Esophagus squamous epithelium (tissue), 5 donors: Measurements from ENCODE around the gene CSGALNACT2. TPM values are rescaled to one million over a fixed set of nuclear protein-coding genes. Genes with fewer than 3 reads are reported as not detected.
A peak's percentile ranks its signal among the peaks of the same experiment; 100 is the strongest.

Experiments used
- DNase-seq: peaks from one replicate; lab custom pipeline; 2025; lab: John Stamatoyannopoulos, UW
- H3K27ac ChIP-seq, 4 donors: fragments of 200-600 bp; sonication (generic); one replicate each; pipeline ENCODE4 v1.5.1; 2016 to 2019; ENCODE audit warnings: mild to moderate bottlenecking in 1 of 4
- H3K27me3 ChIP-seq, 4 donors: fragments of 200-600 bp; sonication (generic); 1 replicate in 3 of 4; 2 replicates in 1 of 4; pipeline versions ENCODE4 v1.5.1 to v1.6.0; 2017 to 2021; ENCODE audit warnings: antibody characterized with exemption in 1 of 4
- H3K36me3 ChIP-seq, 3 donors: fragments of 200-600 bp; sonication (generic); one replicate each; pipeline ENCODE4 v1.5.1; 2016 to 2019
- H3K4me1 ChIP-seq, 3 donors: fragments of 200-600 bp; sonication (generic); one replicate each; pipeline ENCODE4 v1.5.1; 2017 to 2019
- H3K4me3 ChIP-seq, 4 donors: fragments of 200-600 bp; sonication (generic); 1 replicate in 3 of 4; 2 replicates in 1 of 4; pipeline ENCODE4 v1.5.1; 2016 to 2019; ENCODE audit warnings: mild to moderate bottlenecking in 2 of 4, moderate library complexity in 1 of 4
- H3K9me3 ChIP-seq, 3 donors: fragments of 200-600 bp; sonication (generic); one replicate each; pipeline ENCODE4 v1.5.1; 2016 to 2019
- POLR2A ChIP-seq, 4 donors: fragments of 450-650 bp; IDR thresholded peaks; one replicate each; pipeline ENCODE4 v1.6.1; 2017; ENCODE audit warnings: antibody characterized with exemption in 4 of 4, mild to moderate bottlenecking in 4 of 4, moderate library complexity in 3 of 4
- WGBS, 2 donors: methylation state at CpG; one replicate each; pipeline ENCODE4 v1.1.5; 2018; 5-methylcytosine and 5-hydroxymethylcytosine counted together
- intact Hi-C: fragments of 100-400 bp; cut with DNase I; formaldehyde crosslinking; loops from one replicate; pipeline ENCODE4 v1.15.0; 2022
- total RNA-seq, 4 donors: library from RNA; depleted of rRNA; stranded (reverse); fragments of >200 nt; gene quantifications; one replicate each; pipeline ENCODE4 v1.1.0, GENCODE V29; 2016
- TF ChIP-seq, protein P1 (sequence below), 6 experiments: fragments of 450-650 bp in 4 of 6; fragments of 200-600 bp in 2 of 6; sonication (generic) in 2 of 6; IDR thresholded peaks; one replicate each; pipeline ENCODE4 v1.5.1; 2016 to 2019; ENCODE audit warnings: antibody characterized with exemption in 6 of 6, mild to moderate bottlenecking in 4 of 6, moderate library complexity in 4 of 6
- donor health status: DM: yes; HTN: yes; CAD: no.

Gene CSGALNACT2
- total RNA-seq, 4 donors from 2014 or later, result 2.8 to 18.5 (median 6.8) TPM

DNA sequence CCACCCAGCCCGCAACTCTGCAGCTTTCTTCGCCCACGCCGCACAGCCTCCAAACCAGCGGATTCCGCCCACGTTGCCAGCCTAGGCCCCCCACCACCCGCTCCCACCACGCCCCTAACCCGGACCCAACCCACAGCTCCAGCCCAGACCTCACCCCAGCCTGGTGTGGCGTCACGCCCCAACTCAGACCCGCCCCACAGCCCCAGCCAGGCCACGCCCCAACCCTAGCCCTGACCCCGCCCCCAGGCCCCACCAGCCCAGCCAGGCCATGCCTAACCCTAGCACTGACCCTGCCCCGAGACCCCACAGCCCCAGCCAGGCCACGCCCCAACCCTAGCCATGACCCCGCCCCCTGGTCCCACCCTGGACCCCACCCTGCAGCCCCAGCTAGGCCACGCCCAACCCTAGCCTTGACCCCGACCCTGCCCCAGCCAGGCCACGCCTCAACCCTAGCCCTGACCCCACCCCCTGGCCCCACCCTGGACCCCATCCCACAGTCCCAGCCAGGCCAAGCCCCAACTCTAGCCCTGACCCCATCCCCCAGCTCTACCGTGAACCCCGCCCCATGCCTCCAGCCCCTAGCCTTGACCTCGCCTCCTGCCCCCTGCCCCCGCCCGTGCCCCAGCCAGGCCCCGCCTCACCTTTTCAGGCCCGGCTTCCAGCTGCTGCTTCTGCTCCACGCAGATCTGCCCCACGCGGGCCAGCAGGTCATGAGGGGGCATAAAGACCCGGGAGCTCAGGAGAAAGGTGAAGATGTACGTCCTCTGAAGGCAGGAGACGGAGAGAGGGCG lies 64.6 kb downstream of the CSGALNACT2 start:
- H3K9me3 ChIP-seq, result no peaks in the 10 kb centered on the region
- H3K4me1 ChIP-seq, result peaks cover 10 to 27% (median 13%) of the 10 kb centered on the region in 3 donors
- H3K27me3 ChIP-seq, result no peaks in the 10 kb centered on the region
- intact Hi-C loops, result no loop called here
- no peak for TF ChIP-seq POLR2A (IDR thresholded peaks at IDR 0.05)
- TF ChIP-seq, protein P1, sequence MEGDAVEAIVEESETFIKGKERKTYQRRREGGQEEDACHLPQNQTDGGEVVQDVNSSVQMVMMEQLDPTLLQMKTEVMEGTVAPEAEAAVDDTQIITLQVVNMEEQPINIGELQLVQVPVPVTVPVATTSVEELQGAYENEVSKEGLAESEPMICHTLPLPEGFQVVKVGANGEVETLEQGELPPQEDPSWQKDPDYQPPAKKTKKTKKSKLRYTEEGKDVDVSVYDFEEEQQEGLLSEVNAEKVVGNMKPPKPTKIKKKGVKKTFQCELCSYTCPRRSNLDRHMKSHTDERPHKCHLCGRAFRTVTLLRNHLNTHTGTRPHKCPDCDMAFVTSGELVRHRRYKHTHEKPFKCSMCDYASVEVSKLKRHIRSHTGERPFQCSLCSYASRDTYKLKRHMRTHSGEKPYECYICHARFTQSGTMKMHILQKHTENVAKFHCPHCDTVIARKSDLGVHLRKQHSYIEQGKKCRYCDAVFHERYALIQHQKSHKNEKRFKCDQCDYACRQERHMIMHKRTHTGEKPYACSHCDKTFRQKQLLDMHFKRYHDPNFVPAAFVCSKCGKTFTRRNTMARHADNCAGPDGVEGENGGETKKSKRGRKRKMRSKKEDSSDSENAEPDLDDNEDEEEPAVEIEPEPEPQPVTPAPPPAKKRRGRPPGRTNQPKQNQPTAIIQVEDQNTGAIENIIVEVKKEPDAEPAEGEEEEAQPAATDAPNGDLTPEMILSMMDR (IDR thresholded peaks at IDR 0.05), result no peak
- no peak for DNase-seq
- H3K36me3 ChIP-seq, result no peaks in the 10 kb centered on the region
- 9% methylated on average over 14 of the region's 35 CpGs; no CpG with 5 or more reads in 1 of the 2 donors for WGBS, 2 donors
- no peak overlapping the region for H3K27ac ChIP-seq
- peak overlapping the region; percentile 9 to 69 (median 46) for H3K4me3 ChIP-seq

DNA sequence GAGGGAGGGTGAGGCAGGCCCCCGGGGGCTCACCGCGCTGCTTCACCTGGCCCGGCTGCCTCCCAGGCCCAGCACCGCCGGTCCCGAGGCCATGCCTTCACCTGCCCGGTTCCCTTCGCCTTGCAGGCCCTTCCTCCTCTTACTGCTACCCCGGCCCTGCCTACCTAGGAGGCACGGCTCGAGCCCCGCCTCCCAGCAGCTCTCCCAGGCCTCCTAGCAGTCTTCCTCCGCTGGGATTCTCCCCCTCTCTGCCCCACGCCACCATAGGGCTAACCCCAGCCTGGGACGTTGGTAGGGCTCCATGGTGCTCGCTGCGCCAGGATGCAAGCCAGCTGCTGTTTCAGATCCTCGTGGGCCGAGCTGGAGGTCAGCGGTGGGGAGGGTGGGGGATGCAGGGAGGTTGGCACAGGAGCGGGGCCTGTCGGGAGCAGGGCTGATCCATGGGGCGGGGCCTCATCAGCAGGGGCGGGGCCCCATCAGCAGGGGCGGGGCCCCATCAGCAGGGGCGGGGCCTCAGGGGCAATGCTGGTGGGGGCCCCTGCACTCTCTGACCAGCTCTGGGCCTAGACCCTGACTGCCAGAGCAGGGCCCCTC lies 65.3 kb downstream of the CSGALNACT2 start:
- Histone ChIP-seq H3K4me1 (peaks cover 10 to 27% (median 13%) of the 10 kb centered on the region in 3 donors), H3K27ac (no peak overlapping the region), H3K36me3 (no peaks in the 10 kb centered on the region), H3K27me3 (no peaks in the 10 kb centered on the region), H3K4me3 (peak overlapping the region; percentile 4 to 69 (median 31)), H3K9me3 (no peaks in the 10 kb centered on the region)
- no peak for TF ChIP-seq POLR2A (IDR thresholded peaks at IDR 0.05)
- TF ChIP-seq, protein P1 (IDR thresholded peaks at IDR 0.05), result no peak
- 41 to 60% methylated on average over 1 to 14 of the region's 27 CpGs for WGBS, 2 donors
- intact Hi-C loops, result no loop called here
- no peak for DNase-seq

DNA sequence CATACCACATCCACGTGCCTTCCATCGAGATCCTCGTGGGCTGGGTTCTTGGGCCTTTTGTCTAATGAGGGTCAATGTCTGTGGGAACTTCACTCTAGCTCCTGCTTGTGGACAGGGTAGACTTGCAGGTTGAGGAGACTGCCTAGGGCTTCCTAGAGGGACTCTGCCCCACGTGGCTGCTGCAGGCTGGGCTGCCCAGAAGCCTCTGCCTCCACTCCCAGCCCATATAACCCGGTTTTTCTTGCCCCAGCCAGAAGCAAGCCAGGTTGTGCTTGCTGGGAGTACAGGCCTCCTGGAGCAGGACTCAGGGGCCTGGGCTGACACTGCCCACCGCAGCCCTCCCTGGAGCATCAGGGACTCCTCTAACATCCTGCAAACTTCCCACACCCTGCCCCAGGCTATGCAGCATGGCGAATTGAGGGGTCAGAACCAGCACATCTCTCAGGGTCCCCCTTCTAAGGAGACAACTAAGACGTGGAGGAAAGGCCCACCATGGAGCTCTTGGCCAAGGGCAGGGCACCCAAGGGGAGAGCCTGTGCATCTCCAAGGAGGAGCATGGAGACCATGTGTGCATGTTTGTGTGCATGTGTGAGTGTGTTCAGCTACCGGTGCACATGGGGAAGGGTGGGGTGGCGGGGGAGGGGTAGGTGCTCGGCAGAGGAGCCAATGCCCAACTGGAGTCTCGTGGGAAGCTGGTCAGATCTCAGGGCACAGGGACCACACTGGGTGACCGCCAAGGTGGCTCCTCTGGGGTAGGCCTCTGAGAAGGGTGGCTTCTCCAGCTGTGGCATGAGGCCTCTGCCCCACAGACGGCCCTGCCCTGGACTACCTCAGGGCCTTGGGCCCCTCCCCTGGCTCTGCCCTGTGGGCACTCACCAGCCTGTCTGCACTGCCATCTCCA lies 66.0 kb downstream of the CSGALNACT2 start:
- Histone ChIP-seq H3K27me3 (no peaks in the 10 kb centered on the region), H3K27ac (no peak overlapping the region), H3K36me3 (no peaks in the 10 kb centered on the region), H3K4me3 (no peak overlapping the region), H3K9me3 (no peaks in the 10 kb centered on the region), H3K4me1 (peaks cover 10 to 27% (median 13%) of the 10 kb centered on the region in 3 donors)
- no peak for DNase-seq
- 42 to 73% methylated on average over 2 to 6 of the region's 14 CpGs for WGBS, 2 donors
- TF ChIP-seq, protein P1 (IDR thresholded peaks at IDR 0.05), result no peak
- no peak for TF ChIP-seq POLR2A (IDR thresholded peaks at IDR 0.05)
- intact Hi-C loops, result no loop called here

DNA sequence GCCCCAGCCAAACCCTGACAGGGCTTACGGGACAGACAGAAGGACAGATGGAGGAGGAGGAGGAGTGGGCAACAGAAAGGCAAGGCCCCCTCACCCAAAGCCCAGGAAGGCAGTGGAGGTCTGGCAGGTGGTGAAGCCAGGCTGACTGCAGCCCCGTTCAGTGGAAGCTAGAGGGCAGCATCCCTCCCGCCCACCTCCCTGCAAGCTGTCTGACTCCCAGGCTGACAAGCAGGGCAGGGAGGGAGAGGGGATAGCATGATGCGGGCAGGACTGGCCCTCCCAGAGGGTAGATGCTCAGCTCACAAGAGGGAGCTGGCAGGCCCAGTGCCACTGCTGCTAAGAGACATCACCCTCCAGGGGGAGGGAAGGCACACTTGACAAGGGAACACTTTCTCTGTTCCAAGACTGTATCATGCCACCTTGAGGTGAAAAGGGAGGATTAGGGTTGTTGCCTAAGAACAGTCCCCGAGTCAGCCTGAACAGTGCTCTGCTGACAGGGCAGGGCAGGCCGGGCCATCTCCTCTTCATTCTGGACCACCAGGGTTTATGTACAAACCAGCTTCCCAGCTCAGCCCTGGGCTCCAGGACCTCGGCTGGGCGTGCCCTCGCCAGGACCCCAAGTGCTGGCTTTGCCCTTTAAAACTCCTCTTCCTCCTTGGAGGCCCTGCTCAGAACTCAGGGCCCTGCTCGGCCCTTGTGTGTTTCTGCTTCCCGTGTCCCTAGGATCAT lies 66.9 kb downstream of the CSGALNACT2 start:
- WGBS, 2 donors, result 52 to 92% methylated on average over 6 to 7 of the region's 11 CpGs
- TF ChIP-seq POLR2A (IDR thresholded peaks at IDR 0.05), result no peak
- TF ChIP-seq, protein P1 (IDR thresholded peaks at IDR 0.05), result peak; percentile 33 to 69 (median 53)
- H3K4me3 ChIP-seq, result no peak overlapping the region
- peaks cover 10 to 27% (median 13%) of the 10 kb centered on the region in 3 donors for H3K4me1 ChIP-seq
- no peak for DNase-seq
- intact Hi-C loops, result no loop called here
- no peaks in the 10 kb centered on the region for H3K9me3 ChIP-seq
- H3K36me3 ChIP-seq, result no peaks in the 10 kb centered on the region
- no peaks in the 10 kb centered on the region for H3K27me3 ChIP-seq
- no peak overlapping the region for H3K27ac ChIP-seq
